Measurements from ENCODE around the gene FSTL3.

Gene FSTL3

DNA sequence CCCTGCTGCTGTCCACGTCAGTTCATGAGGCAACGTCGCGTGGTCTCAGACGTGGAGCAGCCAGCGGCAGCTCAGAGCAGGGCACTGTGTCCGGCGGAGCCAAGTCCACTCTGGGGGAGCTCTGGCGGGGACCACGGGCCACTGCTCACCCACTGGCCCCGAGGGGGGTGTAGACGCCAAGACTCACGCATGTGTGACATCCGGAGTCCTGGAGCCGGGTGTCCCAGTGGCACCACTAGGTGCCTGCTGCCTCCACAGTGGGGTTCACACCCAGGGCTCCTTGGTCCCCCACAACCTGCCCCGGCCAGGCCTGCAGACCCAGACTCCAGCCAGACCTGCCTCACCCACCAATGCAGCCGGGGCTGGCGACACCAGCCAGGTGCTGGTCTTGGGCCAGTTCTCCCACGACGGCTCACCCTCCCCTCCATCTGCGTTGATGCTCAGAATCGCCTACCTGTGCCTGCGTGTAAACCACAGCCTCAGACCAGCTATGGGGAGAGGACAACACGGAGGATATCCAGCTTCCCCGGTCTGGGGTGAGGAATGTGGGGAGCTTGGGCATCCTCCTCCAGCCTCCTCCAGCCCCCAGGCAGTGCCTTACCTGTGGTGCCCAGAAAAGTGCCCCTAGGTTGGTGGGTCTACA, 6.6 kb downstream of the FSTL3 start:
- Histone ChIP-seq H3K9ac (ENCODE audit: low read depth in 1 of 2, low read length in 2 of 2) (no peak overlapping the region), H3K4me3 (ENCODE audit: low read depth in 1 of 2, low read length in 2 of 2) (no peak overlapping the region), H3K9me3 (ENCODE audit: control insufficient read depth in 1 of 2, low read length in 2 of 2) (no peaks in the 10 kb centered on the region), H3K27ac (ENCODE audit: low read depth, low read length) (no peak overlapping the region), H3K27me3 (ENCODE audit: control insufficient read depth in 1 of 2, insufficient read depth in 2 of 2, low read length in 2 of 2) (peaks cover 3 to 4% of the 10 kb centered on the region in 2 donors), H3K36me3 (ENCODE audit: control insufficient read depth in 1 of 2, insufficient read depth in 2 of 2, low read length in 2 of 2) (no peaks in the 10 kb centered on the region), H3K4me1 (ENCODE audit: control insufficient read depth in 1 of 2, insufficient read depth in 2 of 2, low read length in 2 of 2) (peaks cover 5 to 10% of the 10 kb centered on the region in 2 donors)

GRCh38 chr19:685454-685931, 9.3 kb downstream of the FSTL3 start:
- Histone ChIP-seq H3K4me3 (ENCODE audit: low read depth in 1 of 2, low read length in 2 of 2) (no peak overlapping the region), H3K27me3 (ENCODE audit: control insufficient read depth in 1 of 2, insufficient read depth in 2 of 2, low read length in 2 of 2) (no peaks in the 10 kb centered on the region), H3K4me1 (ENCODE audit: control insufficient read depth in 1 of 2, insufficient read depth in 2 of 2, low read length in 2 of 2) (peaks cover 0 to 3% of the 10 kb centered on the region in 2 donors), H3K36me3 (ENCODE audit: control insufficient read depth in 1 of 2, insufficient read depth in 2 of 2, low read length in 2 of 2) (no peaks in the 10 kb centered on the region), H3K9ac (ENCODE audit: low read depth in 1 of 2, low read length in 2 of 2) (no peak overlapping the region), H3K27ac (ENCODE audit: low read depth, low read length) (no peak overlapping the region), H3K9me3 (ENCODE audit: control insufficient read depth in 1 of 2, low read length in 2 of 2) (no peaks in the 10 kb centered on the region)

DNA sequence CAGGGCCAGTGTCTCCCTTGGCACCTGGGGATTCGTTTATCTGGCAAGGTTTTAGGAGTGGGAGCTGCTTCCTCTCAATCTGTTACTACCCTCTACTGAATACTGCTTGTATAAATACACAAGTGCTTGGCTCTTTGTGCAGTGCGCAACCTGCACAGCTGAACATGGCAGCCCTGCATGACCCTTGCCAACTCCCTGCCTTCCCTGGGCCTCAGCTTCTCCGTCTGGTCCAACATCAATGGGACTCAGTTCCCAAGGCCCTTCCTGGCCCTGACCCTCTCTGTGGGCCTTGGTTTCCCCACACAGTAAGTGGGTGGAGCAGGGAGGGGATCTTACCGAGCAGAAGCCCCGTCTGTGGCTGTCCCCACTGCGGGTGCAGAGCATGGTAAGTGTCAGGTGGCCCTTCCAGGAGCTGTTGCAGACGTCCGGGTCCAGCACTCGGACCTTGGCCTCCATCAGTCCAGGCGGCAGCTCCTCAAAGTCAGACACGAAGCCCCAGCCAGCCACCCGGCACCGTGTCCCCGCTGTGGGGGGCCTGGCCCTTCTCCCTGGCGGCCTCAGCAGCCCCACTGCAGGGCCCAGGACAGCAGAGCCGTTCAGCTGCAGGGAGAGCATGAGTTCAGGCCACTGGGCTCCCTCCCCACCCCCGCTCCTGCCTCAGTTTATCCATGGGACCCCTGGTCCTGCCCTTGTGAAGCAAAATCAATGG, 10.6 kb downstream of the FSTL3 start:
- Histone ChIP-seq H3K36me3 (ENCODE audit: control insufficient read depth in 1 of 2, insufficient read depth in 2 of 2, low read length in 2 of 2) (no peaks in the 10 kb centered on the region), H3K9ac (ENCODE audit: low read depth in 1 of 2, low read length in 2 of 2) (no peak overlapping the region), H3K27ac (ENCODE audit: low read depth, low read length) (no peak overlapping the region), H3K4me3 (ENCODE audit: low read depth in 1 of 2, low read length in 2 of 2) (no peak overlapping the region), H3K4me1 (ENCODE audit: control insufficient read depth in 1 of 2, insufficient read depth in 2 of 2, low read length in 2 of 2) (no peaks in the 10 kb centered on the region), H3K9me3 (ENCODE audit: control insufficient read depth in 1 of 2, low read length in 2 of 2) (no peaks in the 10 kb centered on the region), H3K27me3 (ENCODE audit: control insufficient read depth in 1 of 2, insufficient read depth in 2 of 2, low read length in 2 of 2) (no peaks in the 10 kb centered on the region)

DNA sequence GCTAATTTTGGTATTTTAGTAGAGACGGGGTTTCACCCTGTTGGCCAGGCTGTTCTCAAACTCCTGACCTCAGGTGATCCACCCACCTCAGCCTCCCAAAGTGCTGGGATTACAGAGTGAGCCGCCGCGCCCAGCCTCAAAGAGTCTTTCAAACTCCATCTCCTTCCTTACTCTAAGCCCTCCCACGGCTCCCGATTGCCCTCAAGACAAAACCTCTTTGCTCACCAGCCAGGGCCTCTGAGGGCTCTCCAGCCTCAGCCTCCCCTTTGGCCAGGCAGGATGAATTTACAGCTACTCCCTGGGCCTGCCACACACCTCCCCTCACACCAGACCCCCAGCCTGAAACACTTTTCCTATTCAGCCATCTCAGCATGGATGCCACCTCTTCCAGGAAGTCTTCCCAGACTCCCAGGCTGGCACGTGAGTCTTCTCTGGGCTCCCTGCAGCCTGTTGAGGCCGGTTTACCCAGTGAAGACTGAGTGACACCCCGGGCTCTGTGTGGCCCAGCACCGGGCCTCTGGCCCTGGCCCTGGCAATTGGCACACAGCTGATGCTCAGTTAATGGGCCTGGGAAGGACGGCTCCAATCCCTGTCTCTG, 11.5 kb downstream of the FSTL3 start:
- Histone ChIP-seq H3K27ac (ENCODE audit: low read depth, low read length) (no peak overlapping the region), H3K4me1 (ENCODE audit: control insufficient read depth in 1 of 2, insufficient read depth in 2 of 2, low read length in 2 of 2) (no peaks in the 10 kb centered on the region), H3K9me3 (ENCODE audit: control insufficient read depth in 1 of 2, low read length in 2 of 2) (no peaks in the 10 kb centered on the region), H3K36me3 (ENCODE audit: control insufficient read depth in 1 of 2, insufficient read depth in 2 of 2, low read length in 2 of 2) (no peaks in the 10 kb centered on the region), H3K4me3 (ENCODE audit: low read depth in 1 of 2, low read length in 2 of 2) (no peak overlapping the region), H3K9ac (ENCODE audit: low read depth in 1 of 2, low read length in 2 of 2) (no peak overlapping the region), H3K27me3 (ENCODE audit: control insufficient read depth in 1 of 2, insufficient read depth in 2 of 2, low read length in 2 of 2) (no peaks in the 10 kb centered on the region)

DNA sequence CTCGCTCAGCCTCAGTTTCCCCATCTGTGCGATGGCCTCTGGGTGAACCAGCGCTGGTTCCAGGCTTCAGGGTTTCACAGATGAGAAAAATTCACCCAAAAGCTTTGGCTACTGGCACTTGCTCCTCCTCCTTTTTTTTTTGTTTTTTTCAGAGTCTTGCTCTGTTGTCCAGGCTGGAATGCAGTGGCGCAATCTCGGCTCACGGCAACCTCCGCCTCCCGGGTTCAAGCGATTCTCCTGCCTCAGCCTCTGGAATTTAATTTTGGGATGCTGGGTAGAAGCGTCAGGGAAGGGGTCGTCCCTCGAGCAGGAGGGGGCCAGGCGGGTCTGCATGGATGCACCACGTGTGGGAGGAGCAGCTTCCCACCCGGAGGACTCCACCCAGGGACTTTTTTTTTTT, 12.0 kb downstream of the FSTL3 start:
- Histone ChIP-seq H3K9ac (ENCODE audit: low read depth in 1 of 2, low read length in 2 of 2) (no peak overlapping the region), H3K36me3 (ENCODE audit: control insufficient read depth in 1 of 2, insufficient read depth in 2 of 2, low read length in 2 of 2) (no peaks in the 10 kb centered on the region), H3K27me3 (ENCODE audit: control insufficient read depth in 1 of 2, insufficient read depth in 2 of 2, low read length in 2 of 2) (no peaks in the 10 kb centered on the region), H3K4me3 (ENCODE audit: low read depth in 1 of 2, low read length in 2 of 2) (no peak overlapping the region), H3K9me3 (ENCODE audit: control insufficient read depth in 1 of 2, low read length in 2 of 2) (no peaks in the 10 kb centered on the region), H3K27ac (ENCODE audit: low read depth, low read length) (no peak overlapping the region), H3K4me1 (ENCODE audit: control insufficient read depth in 1 of 2, insufficient read depth in 2 of 2, low read length in 2 of 2) (no peaks in the 10 kb centered on the region)

- H3K27me3 ChIP-seq (ENCODE audit: control insufficient read depth in 1 of 2, insufficient read depth in 2 of 2, low read length in 2 of 2): no peaks in the 10 kb centered on the region
- H3K27ac ChIP-seq (ENCODE audit: low read depth, low read length): no peak overlapping the region
- no peaks in the 10 kb centered on the region for H3K36me3 ChIP-seq (ENCODE audit: control insufficient read depth in 1 of 2, insufficient read depth in 2 of 2, low read length in 2 of 2)
- no peak overlapping the region for H3K4me3 ChIP-seq (ENCODE audit: low read depth in 1 of 2, low read length in 2 of 2)
- no peak overlapping the region for H3K9ac ChIP-seq (ENCODE audit: low read depth in 1 of 2, low read length in 2 of 2)
- H3K9me3 ChIP-seq (ENCODE audit: control insufficient read depth in 1 of 2, low read length in 2 of 2): no peaks in the 10 kb centered on the region
- H3K4me1 ChIP-seq (ENCODE audit: control insufficient read depth in 1 of 2, insufficient read depth in 2 of 2, low read length in 2 of 2): no peaks in the 10 kb centered on the region
Measured at GRCh38 chr19:688992-689391, 12.8 kb downstream of the FSTL3 start.

DNA sequence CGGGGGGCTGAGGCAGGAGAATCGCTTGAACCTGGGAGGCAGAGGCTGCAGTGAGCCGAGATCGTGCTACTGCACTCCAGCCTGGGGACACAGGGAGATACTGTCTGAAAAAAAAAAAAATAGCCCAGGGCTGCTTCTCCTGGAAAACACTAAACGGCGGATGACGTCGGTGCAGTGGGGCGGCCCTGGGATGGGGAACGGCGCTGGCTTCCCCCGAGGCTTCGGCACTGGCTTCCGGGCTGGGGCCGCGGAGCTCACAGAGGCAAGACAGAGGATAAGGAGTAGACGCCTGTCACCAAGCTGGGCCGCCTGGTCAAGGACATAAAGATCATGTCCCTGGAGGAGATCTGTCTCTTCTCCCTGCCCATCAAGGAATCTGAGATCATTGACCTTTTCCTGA, 14.0 kb downstream of the FSTL3 start:
- no peaks in the 10 kb centered on the region for H3K4me1 ChIP-seq (ENCODE audit: control insufficient read depth in 1 of 2, insufficient read depth in 2 of 2, low read length in 2 of 2)
- H3K36me3 ChIP-seq (ENCODE audit: control insufficient read depth in 1 of 2, insufficient read depth in 2 of 2, low read length in 2 of 2): no peaks in the 10 kb centered on the region
- H3K27ac ChIP-seq (ENCODE audit: low read depth, low read length): no peak overlapping the region
- H3K27me3 ChIP-seq (ENCODE audit: control insufficient read depth in 1 of 2, insufficient read depth in 2 of 2, low read length in 2 of 2): no peaks in the 10 kb centered on the region
- H3K4me3 ChIP-seq (ENCODE audit: low read depth in 1 of 2, low read length in 2 of 2): no peak overlapping the region
- no peaks in the 10 kb centered on the region for H3K9me3 ChIP-seq (ENCODE audit: control insufficient read depth in 1 of 2, low read length in 2 of 2)
- H3K9ac ChIP-seq (ENCODE audit: low read depth in 1 of 2, low read length in 2 of 2): no peak overlapping the region

DNA sequence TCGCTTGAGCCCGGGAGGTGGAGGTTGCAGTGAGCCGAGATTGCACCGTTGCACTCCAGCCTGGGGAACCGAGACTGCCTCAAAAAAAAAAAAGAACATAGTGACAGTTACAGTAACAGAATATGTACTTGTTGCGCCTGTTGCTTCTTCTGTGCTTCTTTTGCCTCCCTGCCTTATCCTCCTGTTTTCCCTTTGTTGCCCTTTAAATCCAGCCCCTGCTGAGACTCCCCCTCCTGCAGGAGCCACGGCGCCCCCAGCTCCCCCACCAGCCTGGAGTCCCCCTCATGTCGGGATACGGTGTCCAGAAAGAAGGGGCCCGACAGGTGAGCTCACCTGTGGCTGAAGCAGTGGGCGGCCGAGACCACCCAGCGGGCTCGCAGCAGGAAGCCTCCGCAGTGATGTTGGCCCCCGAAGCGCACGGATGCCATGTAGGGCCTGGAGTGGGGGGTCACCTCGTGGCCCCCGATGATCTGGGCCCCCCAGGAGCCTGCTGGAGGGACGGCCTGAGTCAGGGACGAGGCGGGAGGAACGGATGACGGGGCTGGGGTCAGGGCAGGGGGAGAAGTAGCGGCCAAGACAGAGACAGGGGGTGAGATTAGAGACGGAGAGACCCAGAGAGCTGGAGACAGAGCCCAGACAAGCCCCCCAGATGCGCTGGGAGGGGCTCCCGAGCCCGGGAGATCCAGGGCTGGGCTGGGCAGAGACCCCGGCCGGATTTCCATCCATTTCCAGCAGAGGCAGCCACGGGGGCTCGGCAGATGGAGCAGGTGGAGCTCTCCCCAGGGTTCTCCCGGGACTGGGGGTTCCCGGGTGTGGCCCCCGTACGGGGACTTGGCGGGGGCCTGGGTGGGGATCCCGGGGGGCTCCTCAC, 18.5 kb downstream of the FSTL3 start:
- Histone ChIP-seq H3K4me1 (ENCODE audit: control insufficient read depth in 1 of 2, insufficient read depth in 2 of 2, low read length in 2 of 2) (no peaks in the 10 kb centered on the region), H3K4me3 (ENCODE audit: low read depth in 1 of 2, low read length in 2 of 2) (no peak overlapping the region), H3K27ac (ENCODE audit: low read depth, low read length) (no peak overlapping the region), H3K36me3 (ENCODE audit: control insufficient read depth in 1 of 2, insufficient read depth in 2 of 2, low read length in 2 of 2) (no peaks in the 10 kb centered on the region), H3K9me3 (ENCODE audit: control insufficient read depth in 1 of 2, low read length in 2 of 2) (no peaks in the 10 kb centered on the region), H3K9ac (ENCODE audit: low read depth in 1 of 2, low read length in 2 of 2) (no peak overlapping the region), H3K27me3 (ENCODE audit: control insufficient read depth in 1 of 2, insufficient read depth in 2 of 2, low read length in 2 of 2) (peaks cover 0 to 4% of the 10 kb centered on the region in 2 donors)

GRCh38 chr19:695352-695949, 19.3 kb downstream of the FSTL3 start, which contains the start of gene PRSS57:
Gene PRSS57 (minus strand): TSS chr19:695452. CDS start chr19:695430, 22 bp downstream.
- no peaks in the 10 kb centered on the region for H3K4me1 ChIP-seq (ENCODE audit: control insufficient read depth in 1 of 2, insufficient read depth in 2 of 2, low read length in 2 of 2)
- peaks cover 0 to 4% of the 10 kb centered on the region in 2 donors for H3K27me3 ChIP-seq (ENCODE audit: control insufficient read depth in 1 of 2, insufficient read depth in 2 of 2, low read length in 2 of 2)
- H3K27ac ChIP-seq (ENCODE audit: low read depth, low read length): no peak within 1 kb of the TSS
- no peaks in the 10 kb centered on the region for H3K9me3 ChIP-seq (ENCODE audit: control insufficient read depth in 1 of 2, low read length in 2 of 2)
- no peaks in the 10 kb centered on the region for H3K36me3 ChIP-seq (ENCODE audit: control insufficient read depth in 1 of 2, insufficient read depth in 2 of 2, low read length in 2 of 2)
- H3K9ac ChIP-seq (ENCODE audit: low read depth in 1 of 2, low read length in 2 of 2): no peak within 1 kb of the TSS
- no peak within 1 kb of the TSS for H3K4me3 ChIP-seq (ENCODE audit: low read depth in 1 of 2, low read length in 2 of 2)
